HL-60 (cell line): Measurements from ENCODE around the gene CLEC12A.
A peak's percentile ranks its signal among the peaks of the same experiment; 100 is the strongest.
"Not testable (repeated sequence)": the region's sequence is repeated elsewhere in the genome, so short reads cannot be mapped to it uniquely, and the experiment has no call there.

ENCODE experiments used
- DNase-seq, 2 experiments: peaks; one replicate each; pipeline ENCODE4 v3.0.0-alpha.2; 2010 to 2020; ENCODE audit warnings: low read depth in 1 of 2, low spot score in 1 of 2
- H3K27ac ChIP-seq: fragments of 250-450 bp; sonication (Bioruptor Pico); replicated peaks from 2 replicates; pipeline ENCODE4 v1.5.1; 2020; ENCODE audit warnings: mild to moderate bottlenecking, moderate library complexity
- H3K27me3 ChIP-seq: fragments of 250-450 bp; sonication (Bioruptor Pico); 2 replicates; pipeline ENCODE4 v1.5.1; 2021; ENCODE audit warnings: mild to moderate bottlenecking, moderate library complexity; ENCODE audit not compliant: insufficient read depth, poor library complexity, severe bottlenecking
- H3K4me3 ChIP-seq: replicated peaks from 2 replicates; pipeline ENCODE4 v1.5.1; 2011; ENCODE audit warnings: mild to moderate bottlenecking, control low read depth, low read length; ENCODE audit not compliant: insufficient read depth
- GABPA ChIP-seq: IDR thresholded peaks from 2 replicates; pipeline ENCODE4 v1.6.1; 2012; ENCODE audit warnings: low read depth
- POLR2AphosphoS5 ChIP-seq: IDR thresholded peaks from 2 replicates; pipeline ENCODE4 v1.6.1; 2012; ENCODE audit warnings: low read depth
- SPI1 ChIP-seq: IDR thresholded peaks from 2 replicates; pipeline ENCODE4 v1.6.1; 2012; ENCODE audit warnings: low read depth, mild to moderate bottlenecking, borderline replicate concordance
- TF ChIP-seq, protein P1 (sequence below): IDR thresholded peaks from 2 replicates; pipeline ENCODE4 v1.6.1; 2012; ENCODE audit warnings: low read depth; ENCODE audit not compliant: insufficient replicate concordance
- TF ChIP-seq, protein P2 (sequence below): IDR thresholded peaks from one replicate; pipeline ENCODE4 v1.5.1; 2011; ENCODE audit warnings: low read length, control low read depth, inconsistent platforms; ENCODE audit not compliant: insufficient read depth

The CLEC12A gene

DNA sequence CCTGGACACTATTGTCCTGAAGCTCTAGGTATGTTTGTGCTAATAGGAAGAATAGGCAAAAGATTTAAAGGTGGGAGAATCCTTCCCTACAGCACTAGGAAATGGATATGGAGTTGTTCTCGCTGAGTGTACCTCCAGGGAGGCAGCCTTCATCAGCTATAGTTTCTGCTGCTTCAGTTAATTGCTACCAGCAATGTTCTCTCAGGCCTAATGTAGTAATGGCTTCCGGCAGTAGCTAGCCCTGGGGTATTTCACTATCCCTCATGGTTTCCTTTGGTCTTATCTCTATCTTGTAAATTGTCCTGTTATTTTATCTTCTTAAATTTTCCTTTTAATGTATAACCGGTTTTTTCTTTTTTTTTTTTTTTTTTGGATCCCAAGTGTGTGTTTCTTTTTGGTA lies 9.3 kb upstream of the CLEC12A start:
- no peak overlapping the region for H3K27ac ChIP-seq
- DNase-seq, result no peak

DNA sequence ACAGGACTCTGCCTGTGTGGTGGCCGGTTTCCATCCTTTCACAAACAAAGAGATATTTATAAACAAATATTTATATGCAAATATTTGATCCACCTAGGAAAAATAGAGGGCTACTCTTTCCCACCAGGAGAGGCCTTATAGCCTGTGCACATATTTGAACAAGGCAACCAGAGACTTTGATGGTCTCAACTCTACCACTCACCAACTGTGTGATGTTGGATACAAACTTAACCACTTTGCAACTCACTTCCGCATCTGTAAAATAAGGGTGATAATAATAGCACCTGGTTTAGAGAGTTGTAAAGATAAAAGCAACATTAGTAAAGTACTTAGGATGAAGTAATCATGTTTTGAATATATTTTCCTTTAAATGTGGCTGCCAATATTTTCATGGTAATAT lies 1.5 kb upstream of the CLEC12A start:
- TF ChIP-seq POLR2AphosphoS5 (no peak), GABPA (no peak), SPI1 (no peak)
- TF ChIP-seq, protein P1, sequence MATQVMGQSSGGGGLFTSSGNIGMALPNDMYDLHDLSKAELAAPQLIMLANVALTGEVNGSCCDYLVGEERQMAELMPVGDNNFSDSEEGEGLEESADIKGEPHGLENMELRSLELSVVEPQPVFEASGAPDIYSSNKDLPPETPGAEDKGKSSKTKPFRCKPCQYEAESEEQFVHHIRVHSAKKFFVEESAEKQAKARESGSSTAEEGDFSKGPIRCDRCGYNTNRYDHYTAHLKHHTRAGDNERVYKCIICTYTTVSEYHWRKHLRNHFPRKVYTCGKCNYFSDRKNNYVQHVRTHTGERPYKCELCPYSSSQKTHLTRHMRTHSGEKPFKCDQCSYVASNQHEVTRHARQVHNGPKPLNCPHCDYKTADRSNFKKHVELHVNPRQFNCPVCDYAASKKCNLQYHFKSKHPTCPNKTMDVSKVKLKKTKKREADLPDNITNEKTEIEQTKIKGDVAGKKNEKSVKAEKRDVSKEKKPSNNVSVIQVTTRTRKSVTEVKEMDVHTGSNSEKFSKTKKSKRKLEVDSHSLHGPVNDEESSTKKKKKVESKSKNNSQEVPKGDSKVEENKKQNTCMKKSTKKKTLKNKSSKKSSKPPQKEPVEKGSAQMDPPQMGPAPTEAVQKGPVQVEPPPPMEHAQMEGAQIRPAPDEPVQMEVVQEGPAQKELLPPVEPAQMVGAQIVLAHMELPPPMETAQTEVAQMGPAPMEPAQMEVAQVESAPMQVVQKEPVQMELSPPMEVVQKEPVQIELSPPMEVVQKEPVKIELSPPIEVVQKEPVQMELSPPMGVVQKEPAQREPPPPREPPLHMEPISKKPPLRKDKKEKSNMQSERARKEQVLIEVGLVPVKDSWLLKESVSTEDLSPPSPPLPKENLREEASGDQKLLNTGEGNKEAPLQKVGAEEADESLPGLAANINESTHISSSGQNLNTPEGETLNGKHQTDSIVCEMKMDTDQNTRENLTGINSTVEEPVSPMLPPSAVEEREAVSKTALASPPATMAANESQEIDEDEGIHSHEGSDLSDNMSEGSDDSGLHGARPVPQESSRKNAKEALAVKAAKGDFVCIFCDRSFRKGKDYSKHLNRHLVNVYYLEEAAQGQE, result no peak
- TF ChIP-seq, protein P2, sequence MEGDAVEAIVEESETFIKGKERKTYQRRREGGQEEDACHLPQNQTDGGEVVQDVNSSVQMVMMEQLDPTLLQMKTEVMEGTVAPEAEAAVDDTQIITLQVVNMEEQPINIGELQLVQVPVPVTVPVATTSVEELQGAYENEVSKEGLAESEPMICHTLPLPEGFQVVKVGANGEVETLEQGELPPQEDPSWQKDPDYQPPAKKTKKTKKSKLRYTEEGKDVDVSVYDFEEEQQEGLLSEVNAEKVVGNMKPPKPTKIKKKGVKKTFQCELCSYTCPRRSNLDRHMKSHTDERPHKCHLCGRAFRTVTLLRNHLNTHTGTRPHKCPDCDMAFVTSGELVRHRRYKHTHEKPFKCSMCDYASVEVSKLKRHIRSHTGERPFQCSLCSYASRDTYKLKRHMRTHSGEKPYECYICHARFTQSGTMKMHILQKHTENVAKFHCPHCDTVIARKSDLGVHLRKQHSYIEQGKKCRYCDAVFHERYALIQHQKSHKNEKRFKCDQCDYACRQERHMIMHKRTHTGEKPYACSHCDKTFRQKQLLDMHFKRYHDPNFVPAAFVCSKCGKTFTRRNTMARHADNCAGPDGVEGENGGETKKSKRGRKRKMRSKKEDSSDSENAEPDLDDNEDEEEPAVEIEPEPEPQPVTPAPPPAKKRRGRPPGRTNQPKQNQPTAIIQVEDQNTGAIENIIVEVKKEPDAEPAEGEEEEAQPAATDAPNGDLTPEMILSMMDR, result no peak
- Histone ChIP-seq H3K27ac (peak overlapping the region; percentile 82), H3K4me3 (no peak overlapping the region), H3K27me3 (no peaks in the 10 kb centered on the region)
- no peak for DNase-seq

More for the DNA sequence above, 9.3 kb upstream of the CLEC12A start:
- TF ChIP-seq, protein P1, result no peak
- TF ChIP-seq GABPA (no peak), POLR2AphosphoS5 (no peak), SPI1 (no peak)
- TF ChIP-seq, protein P2, result no peak
- Histone ChIP-seq H3K4me3 (no peak overlapping the region), H3K27me3 (no peaks in the 10 kb centered on the region)

DNA sequence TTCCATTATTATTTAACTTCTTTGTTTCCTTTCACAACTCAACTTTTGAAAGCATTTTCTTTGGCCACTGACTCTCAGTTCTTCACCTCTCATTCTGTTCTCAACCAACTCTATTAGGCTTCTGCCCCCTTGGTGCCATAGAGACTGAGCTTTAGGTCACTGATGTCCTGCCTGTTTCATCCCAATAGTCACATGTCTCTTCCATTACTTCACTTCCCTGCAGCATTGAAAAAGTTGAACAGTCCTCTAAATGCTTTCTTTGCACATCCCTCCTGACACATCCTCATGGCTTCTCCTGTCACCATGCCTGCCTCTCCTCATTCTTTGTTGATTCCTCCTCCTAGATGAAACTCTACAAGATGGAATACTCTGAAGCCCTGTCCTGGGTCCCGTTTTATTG lies 2.7 kb downstream of the CLEC12A start:
- peak overlapping the region; percentile 82 for H3K27ac ChIP-seq
- DNase-seq, result peak in 1 of 2 experiments; percentile 26
- H3K4me3 ChIP-seq, result peak overlapping the region; percentile 71
- TF ChIP-seq GABPA (no peak), SPI1 (no peak), POLR2AphosphoS5 (no peak)
- TF ChIP-seq, protein P1, result no peak
- TF ChIP-seq, protein P2, result no peak
- no peaks in the 10 kb centered on the region for H3K27me3 ChIP-seq

DNA sequence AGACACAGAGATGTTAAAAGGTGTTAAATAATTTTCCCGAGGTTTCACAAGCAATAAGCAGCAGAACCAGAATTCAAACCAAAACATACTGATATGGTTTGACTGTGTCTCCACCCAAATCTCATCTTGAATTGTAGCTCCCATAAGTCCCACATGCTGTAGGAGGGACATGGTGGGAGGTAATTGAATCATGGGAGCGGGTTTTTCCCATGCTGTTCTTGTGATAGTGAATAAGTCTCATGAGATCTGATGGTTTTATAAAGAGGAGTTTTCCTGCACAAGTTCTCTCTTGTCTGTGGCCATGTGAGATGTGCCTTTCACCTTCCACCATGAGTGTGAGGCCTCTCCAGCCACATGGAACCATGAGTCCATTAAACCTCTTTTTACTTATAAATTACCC lies 3.5 kb downstream of the CLEC12A start:
- H3K27ac ChIP-seq, result peak overlapping the region; percentile 82
- not testable (repeated sequence) for H3K27me3 ChIP-seq, DNase-seq, H3K4me3 ChIP-seq
